HepG2 (cell line): ENCODE measurements around the gene C14orf93. TPM values are rescaled to one million over a fixed set of nuclear protein-coding genes. Genes with fewer than 3 reads are reported as not detected.

Experiments used
- ETV5 ChIP-seq: IDR thresholded peaks from 2 replicates; pipeline ENCODE4 v1.6.1; 2018; ENCODE audit warnings: missing biosample characterization, missing genetic modification reagents, inconsistent platforms, borderline replicate concordance
- HCFC1 ChIP-seq: fragments of 150-350 bp; IDR thresholded peaks from 2 replicates; pipeline ENCODE4 v1.6.1; 2014; ENCODE audit warnings: low read depth, low read length
- KAT7 ChIP-seq: IDR thresholded peaks from 2 replicates; pipeline ENCODE4 v1.6.1; 2018; ENCODE audit warnings: borderline replicate concordance, missing compliant biosample characterization
- MBD4 ChIP-seq: IDR thresholded peaks from 2 replicates; pipeline ENCODE4 v1.6.1; 2012; ENCODE audit warnings: low read length, inconsistent platforms, borderline replicate concordance
- MZF1 ChIP-seq: sonication (generic); formaldehyde crosslinking; IDR thresholded peaks from 2 replicates; pipeline ENCODE4 v1.8.1; 2023; ENCODE audit warnings: mild to moderate bottlenecking, missing genetic modification reagents, borderline replicate concordance
- SKI ChIP-seq: fragments of 450-650 bp; IDR thresholded peaks from one replicate; pipeline ENCODE4 v1.6.1; 2018; ENCODE audit warnings: mild to moderate bottlenecking; ENCODE audit not compliant: partially characterized antibody
- ZNF12 ChIP-seq: sonication (generic); formaldehyde crosslinking; IDR thresholded peaks from 2 replicates; pipeline ENCODE4 v1.5.0; 2020; ENCODE audit warnings: missing genetic modification reagents
- ZNF225 ChIP-seq: sonication (generic); formaldehyde crosslinking; IDR thresholded peaks from 2 replicates; pipeline ENCODE4 v1.4.0; 2020; ENCODE audit warnings: mild to moderate bottlenecking, missing genetic modification reagents
- ZNF441 ChIP-seq: sonication (generic); formaldehyde crosslinking; IDR thresholded peaks from 2 replicates; pipeline ENCODE4 v1.7.0; 2021; ENCODE audit warnings: missing genetic modification reagents, borderline replicate concordance
- ZNF768 ChIP-seq: sonication (generic); formaldehyde crosslinking; IDR thresholded peaks from 2 replicates; pipeline ENCODE4 v1.4.0; 2020; ENCODE audit warnings: missing genetic modification reagents
- ZNF773 ChIP-seq: sonication (generic); formaldehyde crosslinking; IDR thresholded peaks from 2 replicates; pipeline ENCODE4 v1.4.0; 2020; ENCODE audit warnings: missing genetic modification reagents, borderline replicate concordance
- polyA plus RNA-seq, 8 experiments: library from polyadenylated mRNA; depleted of rRNA in 3 of 8; stranded (reverse) in 7 of 8; unstranded in 1 of 8; fragments of >200 nt; fragmentation: Illumina TruSeq in 4 of 8; extraction: Trizol in 4 of 8; gene quantifications; 2 replicates each; pipeline versions ENCODE4 v1.2.1 to v1.2.3, GENCODE V29; 2011 to 2016; ENCODE audit warnings: low read depth in 4 of 8, missing spikeins in 1 of 8, mixed read lengths in 1 of 8; ENCODE audit not compliant: insufficient read depth in 1 of 8
- total RNA-seq, 5 experiments: library from RNA; depleted of rRNA; stranded (reverse); fragments of >200 nt; fragmentation: Illumina TruSeq; extraction: Trizol; gene quantifications; 2 replicates each; pipeline ENCODE4 v1.2.3, GENCODE V29; 2016; ENCODE audit warnings: low read depth in 1 of 5
- TF ChIP-seq, protein P1 (sequence below): sonication (generic); formaldehyde crosslinking; IDR thresholded peaks from 2 replicates; pipeline ENCODE4 v1.4.0; 2020; ENCODE audit warnings: missing genetic modification reagents, borderline replicate concordance
- TF ChIP-seq, protein P2 (sequence below): fragments of 450-650 bp; IDR thresholded peaks from 2 replicates; pipeline ENCODE4 v1.6.1; 2017
- TF ChIP-seq, protein P3 (sequence below): sonication (generic); formaldehyde crosslinking; conservative IDR thresholded peaks from 2 replicates; pipeline ENCODE4 v1.8.0; 2022; ENCODE audit warnings: mild to moderate bottlenecking, moderate library complexity, missing genetic modification reagents
- TF ChIP-seq, protein P4 (sequence below): sonication (generic); formaldehyde crosslinking; conservative IDR thresholded peaks from 2 replicates; pipeline ENCODE4 v1.4.0; 2020; ENCODE audit warnings: missing genetic modification reagents
- TF ChIP-seq, protein P5 (sequence below): sonication (generic); formaldehyde crosslinking; IDR thresholded peaks from 2 replicates; pipeline ENCODE4 v1.4.0; 2020; ENCODE audit warnings: mild to moderate bottlenecking, missing genetic modification reagents

Gene C14orf93
- total and polyA plus RNA-seq, 2 of the 13 experiments (the other 11 are each of a cell fraction or from before 2014, with no cell fraction given): 11.4 to 22.5 TPM

DNA sequence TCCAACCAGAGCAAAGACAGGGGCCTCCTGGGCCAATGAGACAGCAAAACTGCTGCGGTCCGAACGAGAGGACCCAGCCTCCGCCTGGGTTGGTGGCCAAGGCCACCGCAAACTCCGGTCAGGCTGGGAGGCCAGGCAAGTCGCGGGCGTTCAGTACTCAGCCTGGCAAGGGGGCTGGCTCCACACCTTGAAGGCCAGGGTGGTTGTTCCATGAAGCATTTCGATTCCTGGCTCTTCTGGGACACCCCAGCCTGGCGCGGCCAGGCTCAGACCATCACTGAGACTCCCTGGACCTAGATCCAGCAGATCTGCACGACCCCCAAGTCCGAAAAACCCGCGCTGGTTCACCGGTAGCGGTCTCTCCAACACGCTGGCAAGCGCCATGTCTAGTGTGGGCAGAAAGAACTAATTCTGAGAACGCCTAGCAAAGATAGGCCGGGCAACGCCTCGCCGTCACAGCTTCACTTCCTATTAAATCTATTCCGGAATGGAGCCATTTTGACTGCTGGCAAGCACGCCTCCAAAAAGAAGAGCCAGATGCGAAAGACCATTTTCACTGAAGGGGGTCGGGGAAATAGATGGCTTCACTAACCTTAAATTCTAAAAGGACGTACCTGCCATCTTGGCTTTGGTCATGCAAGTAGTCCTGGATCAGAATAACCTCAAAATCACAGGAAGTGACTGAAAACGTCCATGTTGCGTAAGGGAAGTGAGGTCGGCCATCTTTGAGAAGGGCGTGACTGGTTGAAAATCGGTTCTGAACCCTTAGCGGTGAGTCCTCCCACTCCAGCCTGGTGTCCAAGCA is 24.8 kb upstream of the C14orf93 start, which contains the start of gene PSMB5 (continued):
- TF ChIP-seq, protein P1, sequence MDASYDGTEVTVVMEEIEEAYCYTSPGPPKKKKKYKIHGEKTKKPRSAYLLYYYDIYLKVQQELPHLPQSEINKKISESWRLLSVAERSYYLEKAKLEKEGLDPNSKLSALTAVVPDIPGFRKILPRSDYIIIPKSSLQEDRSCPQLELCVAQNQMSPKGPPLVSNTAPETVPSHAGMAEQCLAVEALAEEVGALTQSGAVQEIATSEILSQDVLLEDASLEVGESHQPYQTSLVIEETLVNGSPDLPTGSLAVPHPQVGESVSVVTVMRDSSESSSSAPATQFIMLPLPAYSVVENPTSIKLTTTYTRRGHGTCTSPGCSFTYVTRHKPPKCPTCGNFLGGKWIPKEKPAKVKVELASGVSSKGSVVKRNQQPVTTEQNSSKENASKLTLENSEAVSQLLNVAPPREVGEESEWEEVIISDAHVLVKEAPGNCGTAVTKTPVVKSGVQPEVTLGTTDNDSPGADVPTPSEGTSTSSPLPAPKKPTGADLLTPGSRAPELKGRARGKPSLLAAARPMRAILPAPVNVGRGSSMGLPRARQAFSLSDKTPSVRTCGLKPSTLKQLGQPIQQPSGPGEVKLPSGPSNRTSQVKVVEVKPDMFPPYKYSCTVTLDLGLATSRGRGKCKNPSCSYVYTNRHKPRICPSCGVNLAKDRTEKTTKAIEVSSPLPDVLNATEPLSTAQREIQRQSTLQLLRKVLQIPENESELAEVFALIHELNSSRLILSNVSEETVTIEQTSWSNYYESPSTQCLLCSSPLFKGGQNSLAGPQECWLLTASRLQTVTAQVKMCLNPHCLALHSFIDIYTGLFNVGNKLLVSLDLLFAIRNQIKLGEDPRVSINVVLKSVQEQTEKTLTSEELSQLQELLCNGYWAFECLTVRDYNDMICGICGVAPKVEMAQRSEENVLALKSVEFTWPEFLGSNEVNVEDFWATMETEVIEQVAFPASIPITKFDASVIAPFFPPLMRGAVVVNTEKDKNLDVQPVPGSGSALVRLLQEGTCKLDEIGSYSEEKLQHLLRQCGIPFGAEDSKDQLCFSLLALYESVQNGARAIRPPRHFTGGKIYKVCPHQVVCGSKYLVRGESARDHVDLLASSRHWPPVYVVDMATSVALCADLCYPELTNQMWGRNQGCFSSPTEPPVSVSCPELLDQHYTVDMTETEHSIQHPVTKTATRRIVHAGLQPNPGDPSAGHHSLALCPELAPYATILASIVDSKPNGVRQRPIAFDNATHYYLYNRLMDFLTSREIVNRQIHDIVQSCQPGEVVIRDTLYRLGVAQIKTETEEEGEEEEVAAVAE (CRISPR knock-in tag): peak; percentile 95
- TF ChIP-seq KAT7 (CRISPR knock-in tag) (peak; percentile 81), ZNF773 (CRISPR knock-in tag) (no peak; the same call in 1 of the 2 replicates), ZNF441 (CRISPR knock-in tag) (peak; percentile 70; the same call in 1 of the 2 replicates), MZF1 (CRISPR knock-in tag) (peak; percentile 97; the same call in 1 of the 2 replicates), ZNF225 (CRISPR knock-in tag) (peak; percentile 88), HCFC1 (peak; percentile 87), ZNF12 (peak; percentile 79), ZNF768 (CRISPR knock-in tag) (peak; percentile 81; the same call in 1 of the 2 replicates), ETV5 (CRISPR knock-in tag) (peak; percentile 43; the same call in 1 of the 2 replicates), MBD4 (no peak), SKI (no peak)
- TF ChIP-seq, protein P2, sequence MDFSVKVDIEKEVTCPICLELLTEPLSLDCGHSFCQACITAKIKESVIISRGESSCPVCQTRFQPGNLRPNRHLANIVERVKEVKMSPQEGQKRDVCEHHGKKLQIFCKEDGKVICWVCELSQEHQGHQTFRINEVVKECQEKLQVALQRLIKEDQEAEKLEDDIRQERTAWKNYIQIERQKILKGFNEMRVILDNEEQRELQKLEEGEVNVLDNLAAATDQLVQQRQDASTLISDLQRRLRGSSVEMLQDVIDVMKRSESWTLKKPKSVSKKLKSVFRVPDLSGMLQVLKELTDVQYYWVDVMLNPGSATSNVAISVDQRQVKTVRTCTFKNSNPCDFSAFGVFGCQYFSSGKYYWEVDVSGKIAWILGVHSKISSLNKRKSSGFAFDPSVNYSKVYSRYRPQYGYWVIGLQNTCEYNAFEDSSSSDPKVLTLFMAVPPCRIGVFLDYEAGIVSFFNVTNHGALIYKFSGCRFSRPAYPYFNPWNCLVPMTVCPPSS: no peak
- TF ChIP-seq, protein P3, sequence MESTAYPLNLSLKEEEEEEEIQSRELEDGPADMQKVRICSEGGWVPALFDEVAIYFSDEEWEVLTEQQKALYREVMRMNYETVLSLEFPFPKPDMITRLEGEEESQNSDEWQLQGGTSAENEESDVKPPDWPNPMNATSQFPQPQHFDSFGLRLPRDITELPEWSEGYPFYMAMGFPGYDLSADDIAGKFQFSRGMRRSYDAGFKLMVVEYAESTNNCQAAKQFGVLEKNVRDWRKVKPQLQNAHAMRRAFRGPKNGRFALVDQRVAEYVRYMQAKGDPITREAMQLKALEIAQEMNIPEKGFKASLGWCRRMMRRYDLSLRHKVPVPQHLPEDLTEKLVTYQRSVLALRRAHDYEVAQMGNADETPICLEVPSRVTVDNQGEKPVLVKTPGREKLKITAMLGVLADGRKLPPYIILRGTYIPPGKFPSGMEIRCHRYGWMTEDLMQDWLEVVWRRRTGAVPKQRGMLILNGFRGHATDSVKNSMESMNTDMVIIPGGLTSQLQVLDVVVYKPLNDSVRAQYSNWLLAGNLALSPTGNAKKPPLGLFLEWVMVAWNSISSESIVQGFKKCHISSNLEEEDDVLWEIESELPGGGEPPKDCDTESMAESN (CRISPR knock-in tag): peak; percentile 78; the same call in 1 of the 2 replicates
- TF ChIP-seq, protein P4, sequence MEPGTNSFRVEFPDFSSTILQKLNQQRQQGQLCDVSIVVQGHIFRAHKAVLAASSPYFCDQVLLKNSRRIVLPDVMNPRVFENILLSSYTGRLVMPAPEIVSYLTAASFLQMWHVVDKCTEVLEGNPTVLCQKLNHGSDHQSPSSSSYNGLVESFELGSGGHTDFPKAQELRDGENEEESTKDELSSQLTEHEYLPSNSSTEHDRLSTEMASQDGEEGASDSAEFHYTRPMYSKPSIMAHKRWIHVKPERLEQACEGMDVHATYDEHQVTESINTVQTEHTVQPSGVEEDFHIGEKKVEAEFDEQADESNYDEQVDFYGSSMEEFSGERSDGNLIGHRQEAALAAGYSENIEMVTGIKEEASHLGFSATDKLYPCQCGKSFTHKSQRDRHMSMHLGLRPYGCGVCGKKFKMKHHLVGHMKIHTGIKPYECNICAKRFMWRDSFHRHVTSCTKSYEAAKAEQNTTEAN (CRISPR knock-in tag): peak; percentile 59; the same call in 1 of the 2 replicates
- TF ChIP-seq, protein P5, sequence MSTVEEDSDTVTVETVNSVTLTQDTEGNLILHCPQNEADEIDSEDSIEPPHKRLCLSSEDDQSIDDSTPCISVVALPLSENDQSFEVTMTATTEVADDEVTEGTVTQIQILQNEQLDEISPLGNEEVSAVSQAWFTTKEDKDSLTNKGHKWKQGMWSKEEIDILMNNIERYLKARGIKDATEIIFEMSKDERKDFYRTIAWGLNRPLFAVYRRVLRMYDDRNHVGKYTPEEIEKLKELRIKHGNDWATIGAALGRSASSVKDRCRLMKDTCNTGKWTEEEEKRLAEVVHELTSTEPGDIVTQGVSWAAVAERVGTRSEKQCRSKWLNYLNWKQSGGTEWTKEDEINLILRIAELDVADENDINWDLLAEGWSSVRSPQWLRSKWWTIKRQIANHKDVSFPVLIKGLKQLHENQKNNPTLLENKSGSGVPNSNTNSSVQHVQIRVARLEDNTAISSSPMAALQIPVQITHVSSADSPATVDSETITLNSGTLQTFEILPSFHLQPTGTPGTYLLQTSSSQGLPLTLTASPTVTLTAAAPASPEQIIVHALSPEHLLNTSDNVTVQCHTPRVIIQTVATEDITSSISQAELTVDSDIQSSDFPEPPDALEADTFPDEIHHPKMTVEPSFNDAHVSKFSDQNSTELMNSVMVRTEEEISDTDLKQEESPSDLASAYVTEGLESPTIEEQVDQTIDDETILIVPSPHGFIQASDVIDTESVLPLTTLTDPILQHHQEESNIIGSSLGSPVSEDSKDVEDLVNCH (CRISPR knock-in tag): peak; percentile 69; the same call in 1 of the 2 replicates
